Peyer's patch (tissue), 4 donors: Measurements from ENCODE around the gene AMBRA1.

Source experiments
- CTCF ChIP-seq, 6 experiments: fragments of 450-650 bp in 4 of 6; fragments of 200-600 bp in 2 of 6; sonication (generic) in 1 of 6; IDR thresholded peaks; one replicate each; pipeline ENCODE4 v1.5.1; 2017 to 2019; ENCODE audit warnings: antibody characterized with exemption in 6 of 6, mild to moderate bottlenecking in 3 of 6, moderate library complexity in 1 of 6
- POLR2A ChIP-seq, 2 donors: fragments of 450-650 bp; IDR thresholded peaks; one replicate each; pipeline ENCODE4 v1.5.1; 2017; ENCODE audit warnings: antibody characterized with exemption in 2 of 2, mild to moderate bottlenecking in 2 of 2, moderate library complexity in 2 of 2

DNA sequence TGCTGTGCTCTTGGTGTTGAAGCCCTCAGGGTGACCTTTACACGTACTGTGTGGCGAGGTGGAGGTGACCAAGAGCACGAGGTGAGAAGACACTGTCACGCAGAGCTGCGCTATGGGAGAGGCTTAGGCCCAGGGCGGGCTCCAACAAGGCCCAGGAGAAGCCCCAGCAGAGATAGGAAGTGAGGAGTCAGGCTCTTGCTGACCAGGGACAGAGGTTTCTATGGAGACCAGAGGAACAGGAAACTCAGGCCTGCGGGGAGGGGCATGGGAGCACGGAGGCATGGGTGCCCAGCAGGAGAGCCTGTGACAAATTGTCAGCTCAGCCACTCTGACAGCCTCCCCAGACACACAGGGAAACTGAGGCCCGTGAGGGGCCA is 230.8 kb downstream of the AMBRA1 start:
- TF ChIP-seq CTCF (IDR thresholded peaks at IDR 0.05) (no peak), POLR2A (IDR thresholded peaks at IDR 0.05) (no peak)
